GM10248 (cell line): ENCODE data around the gene FAR2.

Source experiments
- CTCF ChIA-PET: fragments of 300-600 bp; sonication (Branson Sonifier 250); formaldehyde crosslinking; extraction: SDS; loops from one replicate; lab custom pipeline; 2021; ENCODE audit warnings: antibody characterized with exemption; lab: Yijun Ruan, JAX
- POLR2A ChIA-PET: fragments of 350-650 bp; sonication (Branson Sonifier 250); formaldehyde crosslinking; extraction: SDS; loops from one replicate; lab custom pipeline; 2020; ENCODE audit warnings: antibody characterized with exemption; lab: Yijun Ruan, JAX
- DNase-seq: peaks from one replicate; pipeline ENCODE4 v3.0.0; 2012; ENCODE audit errors: extremely low spot score
- TF ChIP-seq, protein P1 (sequence below): IDR thresholded peaks from 2 replicates; pipeline ENCODE4 v1.5.1; 2012; ENCODE audit warnings: mild to moderate bottlenecking, low read depth; ENCODE audit errors: extremely low read depth, missing control alignments, control extremely low read depth

FAR2 gene

DNA sequence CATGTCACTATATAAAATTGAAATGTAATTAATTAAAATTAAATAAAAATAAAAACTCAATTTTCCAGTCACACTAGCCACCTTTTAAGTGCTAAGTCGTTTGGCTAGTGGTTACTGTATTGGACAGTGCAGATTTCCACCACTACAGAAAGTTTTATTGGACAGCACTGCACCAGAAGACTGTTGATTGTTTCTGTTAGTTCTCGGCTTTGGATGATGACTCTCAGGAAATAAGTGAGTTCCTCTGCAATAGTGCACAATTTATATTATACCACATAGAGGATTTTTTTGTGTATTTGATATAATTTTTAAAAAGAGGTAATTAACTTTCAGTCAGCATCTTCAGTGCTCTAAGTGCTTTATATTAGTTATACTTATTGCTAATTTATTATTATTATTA is 52.7 kb downstream of the FAR2 start:
- DNase-seq = no peak
- ChIA-PET POLR2A (no interaction called here), CTCF (interaction anchor here (1.0 kb wide), 1 partner anchor 12 kb away, joined by 3 read pairs; no protein-coding TSS in a partner anchor)
- TF ChIP-seq, protein P1, sequence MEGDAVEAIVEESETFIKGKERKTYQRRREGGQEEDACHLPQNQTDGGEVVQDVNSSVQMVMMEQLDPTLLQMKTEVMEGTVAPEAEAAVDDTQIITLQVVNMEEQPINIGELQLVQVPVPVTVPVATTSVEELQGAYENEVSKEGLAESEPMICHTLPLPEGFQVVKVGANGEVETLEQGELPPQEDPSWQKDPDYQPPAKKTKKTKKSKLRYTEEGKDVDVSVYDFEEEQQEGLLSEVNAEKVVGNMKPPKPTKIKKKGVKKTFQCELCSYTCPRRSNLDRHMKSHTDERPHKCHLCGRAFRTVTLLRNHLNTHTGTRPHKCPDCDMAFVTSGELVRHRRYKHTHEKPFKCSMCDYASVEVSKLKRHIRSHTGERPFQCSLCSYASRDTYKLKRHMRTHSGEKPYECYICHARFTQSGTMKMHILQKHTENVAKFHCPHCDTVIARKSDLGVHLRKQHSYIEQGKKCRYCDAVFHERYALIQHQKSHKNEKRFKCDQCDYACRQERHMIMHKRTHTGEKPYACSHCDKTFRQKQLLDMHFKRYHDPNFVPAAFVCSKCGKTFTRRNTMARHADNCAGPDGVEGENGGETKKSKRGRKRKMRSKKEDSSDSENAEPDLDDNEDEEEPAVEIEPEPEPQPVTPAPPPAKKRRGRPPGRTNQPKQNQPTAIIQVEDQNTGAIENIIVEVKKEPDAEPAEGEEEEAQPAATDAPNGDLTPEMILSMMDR = no peak

DNA sequence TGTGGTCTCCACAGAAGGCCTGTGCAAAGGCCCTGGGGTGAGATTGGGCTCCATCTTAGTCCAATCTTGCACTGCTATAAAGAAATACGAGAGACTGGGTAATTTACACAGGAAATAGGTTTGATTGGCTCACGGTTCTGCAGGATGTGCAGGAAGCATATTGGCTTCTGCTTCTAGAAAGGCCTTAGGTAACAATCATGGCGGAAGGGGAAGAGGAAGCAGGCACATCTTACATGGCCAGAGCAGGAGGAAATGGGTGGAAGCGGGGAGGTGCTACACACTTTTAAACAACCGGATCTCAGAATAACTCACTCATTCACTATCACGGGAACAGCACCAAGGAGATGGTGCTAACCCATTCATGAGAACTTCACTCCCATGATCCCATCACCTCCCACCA is 55.4 kb downstream of the FAR2 start:
- DNase-seq = no peak
- TF ChIP-seq, protein P1 = no peak
- POLR2A ChIA-PET = no interaction called here
- CTCF ChIA-PET = interaction anchor here (0.9 kb wide), 1 partner anchor 10 kb away, joined by 4 read pairs; no protein-coding TSS in a partner anchor

DNA sequence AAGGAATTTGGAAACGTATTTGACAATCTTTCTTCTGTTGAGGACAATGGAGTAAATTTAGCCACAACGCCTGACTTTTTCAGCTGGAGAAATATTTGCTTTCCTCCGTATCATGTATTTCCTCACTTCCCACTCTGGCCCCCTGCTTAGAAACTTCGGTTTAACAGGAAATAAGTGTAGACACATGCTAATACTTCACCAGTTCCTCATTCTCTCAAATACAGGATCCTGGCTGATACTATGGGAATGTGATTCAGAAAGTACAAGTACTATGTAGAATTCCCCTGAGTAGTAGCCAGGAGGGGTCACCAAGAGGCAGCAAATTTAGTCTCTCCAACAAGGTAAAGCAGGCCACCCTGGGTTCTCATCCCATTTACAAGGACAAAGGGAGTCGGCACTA is 58.0 kb downstream of the FAR2 start:
- CTCF ChIA-PET = interaction anchor here (0.8 kb wide), 1 partner anchor 14 kb away, joined by 3 read pairs; no protein-coding TSS in a partner anchor
- TF ChIP-seq, protein P1 = no peak
- POLR2A ChIA-PET = no interaction called here
- no peak for DNase-seq

DNA sequence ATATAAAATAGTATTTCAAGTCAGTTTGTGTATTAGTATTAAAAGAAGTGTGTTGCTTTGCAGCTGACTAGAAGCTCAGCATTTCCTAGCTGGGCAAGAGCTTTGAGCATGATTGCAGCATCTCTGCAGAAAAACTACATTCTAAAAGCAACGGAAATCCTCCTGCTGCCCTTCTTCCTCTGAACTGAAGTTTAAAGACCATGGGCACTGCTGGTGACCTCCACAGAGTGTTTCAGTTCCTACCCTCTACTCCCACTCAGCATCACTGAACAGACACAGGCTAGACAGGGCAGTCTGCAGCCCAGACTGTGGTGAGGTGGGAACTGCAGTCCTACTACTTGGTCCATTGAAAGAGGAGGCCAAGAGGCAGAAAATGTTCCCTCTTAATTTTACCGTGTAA is 59.0 kb downstream of the FAR2 start:
- ChIA-PET POLR2A (no interaction called here), CTCF (no interaction called here)
- no peak for DNase-seq
- TF ChIP-seq, protein P1 = no peak

DNA sequence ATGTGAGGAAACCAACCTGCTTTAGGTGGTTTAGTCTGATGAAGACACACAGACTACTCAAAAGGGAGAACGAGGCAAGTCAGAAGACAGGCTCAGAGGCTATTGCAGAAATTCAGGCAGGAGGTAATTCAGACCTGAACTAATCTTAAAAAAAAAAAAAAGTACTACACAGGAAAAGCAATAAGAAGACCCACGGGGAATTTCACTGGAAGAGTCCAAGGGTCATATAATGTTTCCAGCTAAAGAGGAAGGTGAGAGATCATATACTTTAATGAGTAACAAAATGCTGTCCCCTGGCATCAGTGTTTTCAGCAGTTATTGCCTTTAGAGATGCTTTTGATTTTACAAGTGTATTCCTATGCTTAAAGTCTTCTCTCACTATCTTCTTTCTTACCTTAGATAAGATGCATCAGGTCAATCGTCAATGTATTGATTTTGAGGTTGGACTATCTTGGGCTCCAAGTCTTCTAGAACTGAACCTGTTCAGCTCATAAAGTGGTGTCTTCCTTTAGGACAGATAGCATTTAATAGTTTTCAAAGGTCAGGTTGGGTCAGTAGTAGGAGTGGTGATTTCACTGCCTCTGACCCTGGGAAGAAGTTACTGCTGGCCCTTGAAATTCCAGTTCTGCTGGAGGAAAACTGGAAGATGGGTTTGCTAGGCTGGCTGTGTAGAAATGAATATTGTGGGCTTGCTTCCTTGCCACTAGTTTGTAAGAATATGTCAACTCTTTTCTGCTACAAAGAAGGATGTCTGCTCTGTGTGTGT is 60.0 kb downstream of the FAR2 start:
- POLR2A ChIA-PET = no interaction called here
- TF ChIP-seq, protein P1 = no peak
- CTCF ChIA-PET = no interaction called here
- DNase-seq = no peak

DNA sequence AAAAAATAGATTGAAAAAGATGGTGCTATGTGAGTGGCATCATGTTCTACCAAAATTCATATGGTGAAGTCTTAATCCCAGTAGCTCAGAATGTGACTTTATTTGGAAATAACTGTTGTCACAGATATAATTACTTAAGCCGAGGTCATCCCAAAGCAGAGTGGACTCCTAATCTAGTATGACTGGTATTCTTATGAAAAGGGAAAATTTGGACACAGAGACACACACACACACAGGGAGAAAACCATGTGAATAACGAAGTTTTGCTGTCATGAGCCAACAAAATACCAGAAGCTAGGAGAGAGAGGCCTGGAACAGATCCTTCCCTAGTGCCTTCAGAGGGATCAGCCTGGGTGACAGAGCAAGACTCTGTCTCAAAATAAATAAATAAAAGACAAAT is 62.6 kb downstream of the FAR2 start:
- ChIA-PET POLR2A (no interaction called here), CTCF (no interaction called here)

More for the DNA sequence above, 62.6 kb downstream of the FAR2 start:
- TF ChIP-seq, protein P1 = no peak
- no peak for DNase-seq
